Progenitor cell of endocrine pancreas (in vitro differentiated cells): ENCODE data around the gene SIL1. TPM values are rescaled to one million over a fixed set of nuclear protein-coding genes. Genes with fewer than 3 reads are reported as not detected.
"Not testable (repeated sequence)": the region's sequence is repeated elsewhere in the genome, so short reads cannot be mapped to it uniquely, and the experiment has no call there.

Experiments used
- DNase-seq: peaks from one replicate; pipeline ENCODE4 v3.0.0; 2021; ENCODE audit warnings: low spot score; ENCODE audit not compliant: unreplicated experiment
- H3K27ac Mint-ChIP-seq: 2 replicates; pipeline ENCODE4 v1.8.0; 2021; ENCODE audit warnings: mild to moderate bottlenecking, moderate library complexity, mixed read lengths
- H3K27me3 Mint-ChIP-seq: 2 replicates; pipeline ENCODE4 v1.8.0; 2021; ENCODE audit warnings: mixed read lengths
- H3K36me3 Mint-ChIP-seq: 2 replicates; pipeline ENCODE4 v1.8.0; 2022; ENCODE audit warnings: mixed read lengths; ENCODE audit not compliant: insufficient read depth
- H3K4me1 Mint-ChIP-seq: 2 replicates; pipeline ENCODE4 v1.8.0; 2021; ENCODE audit warnings: low read depth, mixed read lengths
- H3K4me3 Mint-ChIP-seq: 2 replicates; pipeline ENCODE4 v1.8.0; 2021; ENCODE audit warnings: low read depth, mild to moderate bottlenecking, moderate library complexity, mixed read lengths
- H3K9me3 Mint-ChIP-seq: 2 replicates; pipeline ENCODE4 v1.8.0; 2021; ENCODE audit warnings: low read depth, mixed read lengths
- total RNA-seq: library from RNA; stranded (reverse); gene quantifications from 2 replicates; pipeline ENCODE4 v1.2.1, GENCODE V29; 2021
- TF ChIP-seq, protein P1 (sequence below): fragments of 200-600 bp; sonication (generic); IDR thresholded peaks from one replicate; pipeline ENCODE4 v1.5.0; 2021; ENCODE audit warnings: antibody characterized with exemption, mild to moderate bottlenecking; ENCODE audit not compliant: unreplicated experiment

The SIL1 gene
- total RNA-seq, 1 donor from 2014 or later, result 26.0 TPM

DNA sequence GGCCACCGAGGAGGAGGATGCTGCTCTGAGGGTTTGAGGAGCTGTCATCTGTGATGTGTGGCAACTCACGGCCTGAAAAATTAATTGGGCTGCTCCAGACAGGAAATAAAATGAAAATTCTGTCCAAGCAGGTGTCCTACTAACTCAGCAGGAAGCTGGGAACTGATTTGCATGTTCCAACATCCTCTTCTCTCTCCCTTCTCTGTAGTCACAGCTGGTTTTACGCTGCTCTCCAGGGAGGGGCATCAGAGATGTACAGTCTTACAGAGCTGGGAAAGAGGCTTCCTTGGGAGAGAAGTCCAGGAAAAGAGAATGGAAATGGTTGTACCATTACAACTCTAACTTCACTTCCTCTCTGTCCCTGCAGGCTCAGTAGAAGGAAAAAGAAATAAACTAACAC is 24.2 kb upstream of the SIL1 start:
- DNase-seq, result no peak
- Mint-ChIP-seq H3K4me1 (no peaks in the 10 kb centered on the region), H3K9me3 (peaks cover 2% of the 10 kb centered on the region), H3K27ac (no peak overlapping the region), H3K27me3 (no peaks in the 10 kb centered on the region), H3K4me3 (no peak overlapping the region), H3K36me3 (no peaks in the 10 kb centered on the region)
- TF ChIP-seq, protein P1, sequence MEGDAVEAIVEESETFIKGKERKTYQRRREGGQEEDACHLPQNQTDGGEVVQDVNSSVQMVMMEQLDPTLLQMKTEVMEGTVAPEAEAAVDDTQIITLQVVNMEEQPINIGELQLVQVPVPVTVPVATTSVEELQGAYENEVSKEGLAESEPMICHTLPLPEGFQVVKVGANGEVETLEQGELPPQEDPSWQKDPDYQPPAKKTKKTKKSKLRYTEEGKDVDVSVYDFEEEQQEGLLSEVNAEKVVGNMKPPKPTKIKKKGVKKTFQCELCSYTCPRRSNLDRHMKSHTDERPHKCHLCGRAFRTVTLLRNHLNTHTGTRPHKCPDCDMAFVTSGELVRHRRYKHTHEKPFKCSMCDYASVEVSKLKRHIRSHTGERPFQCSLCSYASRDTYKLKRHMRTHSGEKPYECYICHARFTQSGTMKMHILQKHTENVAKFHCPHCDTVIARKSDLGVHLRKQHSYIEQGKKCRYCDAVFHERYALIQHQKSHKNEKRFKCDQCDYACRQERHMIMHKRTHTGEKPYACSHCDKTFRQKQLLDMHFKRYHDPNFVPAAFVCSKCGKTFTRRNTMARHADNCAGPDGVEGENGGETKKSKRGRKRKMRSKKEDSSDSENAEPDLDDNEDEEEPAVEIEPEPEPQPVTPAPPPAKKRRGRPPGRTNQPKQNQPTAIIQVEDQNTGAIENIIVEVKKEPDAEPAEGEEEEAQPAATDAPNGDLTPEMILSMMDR, result no peak

DNA sequence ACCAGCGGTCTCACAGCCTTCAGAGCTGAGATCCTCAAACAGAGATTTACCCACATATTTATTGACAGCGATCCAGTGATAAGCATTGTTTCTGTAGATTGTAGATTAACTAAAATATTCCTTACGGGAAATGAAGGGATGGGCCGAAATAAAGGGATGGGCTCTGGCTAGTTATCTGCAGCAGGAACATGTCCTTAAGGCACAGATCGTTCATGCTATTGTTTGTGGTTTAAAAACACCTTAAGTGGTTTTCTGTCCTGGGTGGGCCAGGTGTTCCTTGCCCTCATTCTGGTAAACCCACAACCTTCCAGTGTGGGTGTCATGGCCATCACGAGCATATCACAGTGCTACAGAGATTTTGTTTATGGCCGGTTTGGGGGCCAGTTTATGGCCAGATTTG is 19.9 kb upstream of the SIL1 start:
- not testable (repeated sequence) for H3K9me3 Mint-ChIP-seq, DNase-seq, H3K36me3 Mint-ChIP-seq, H3K4me3 Mint-ChIP-seq, H3K27ac Mint-ChIP-seq, H3K4me1 Mint-ChIP-seq, H3K27me3 Mint-ChIP-seq

DNA sequence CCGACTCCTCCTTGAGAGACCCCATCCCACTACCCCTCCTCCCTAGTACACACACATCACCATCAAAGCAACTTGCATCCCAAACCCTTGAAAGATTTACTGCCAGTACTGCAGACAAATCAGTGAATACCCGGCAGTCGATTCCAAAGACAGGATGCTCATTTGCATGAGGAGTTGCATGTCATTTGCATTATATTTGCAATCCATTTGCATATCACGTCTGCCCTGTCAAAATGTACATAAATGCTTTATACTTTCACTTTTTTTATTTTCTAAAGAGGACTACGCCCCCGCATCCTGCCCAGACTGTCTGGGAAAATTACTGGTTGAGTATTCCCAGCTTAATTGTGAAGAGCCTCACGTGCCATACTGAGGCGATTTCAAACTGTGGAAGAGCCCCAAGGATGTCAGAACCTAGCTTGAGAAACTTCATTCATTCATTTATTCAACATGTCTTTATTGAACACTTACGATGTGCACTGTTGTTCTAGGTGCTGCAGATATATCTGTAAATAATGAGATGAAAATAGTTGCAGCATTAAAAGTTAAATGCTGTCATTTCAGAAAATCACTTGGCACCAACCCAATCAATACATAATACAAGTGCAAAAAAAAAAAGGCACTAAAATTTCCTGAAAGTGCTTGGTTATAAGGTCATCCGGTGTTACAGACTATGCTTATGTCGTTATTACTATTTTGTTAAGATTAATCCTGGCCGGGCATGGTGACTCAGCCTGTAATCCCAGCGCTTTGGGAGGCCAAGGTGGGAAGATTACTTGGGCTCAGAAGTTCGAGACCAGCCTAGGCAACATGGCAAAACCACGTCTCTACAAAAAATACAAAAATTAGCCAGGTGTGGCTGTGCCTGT is 17.2 kb upstream of the SIL1 start:
- TF ChIP-seq, protein P1, result no peak
- no peak overlapping the region for H3K4me3 Mint-ChIP-seq
- no peaks in the 10 kb centered on the region for H3K36me3 Mint-ChIP-seq
- H3K27ac Mint-ChIP-seq, result no peak overlapping the region
- no peak for DNase-seq
- peaks cover 5% of the 10 kb centered on the region for H3K9me3 Mint-ChIP-seq
- no peaks in the 10 kb centered on the region for H3K27me3 Mint-ChIP-seq
- H3K4me1 Mint-ChIP-seq, result peaks cover 5% of the 10 kb centered on the region

DNA sequence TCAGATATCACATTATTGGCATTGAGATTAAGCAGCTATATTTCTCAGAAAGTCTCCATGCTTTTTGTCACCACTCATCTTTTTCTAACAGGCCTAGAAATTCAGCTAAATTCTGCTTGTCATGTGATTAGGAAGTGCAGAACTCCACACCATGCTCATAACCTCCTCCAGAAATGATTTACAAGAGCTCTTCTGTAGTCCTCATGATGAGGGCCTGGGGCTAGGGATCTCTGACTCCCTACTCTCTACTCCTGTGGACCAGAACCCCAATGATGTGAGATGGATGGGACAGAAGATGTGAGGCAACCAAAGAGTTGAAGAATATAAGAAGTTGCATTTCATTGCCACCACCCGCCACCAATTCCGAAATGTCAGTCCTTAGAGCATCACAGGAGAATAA is 16.5 kb upstream of the SIL1 start:
- Mint-ChIP-seq H3K27ac (no peak overlapping the region), H3K27me3 (no peaks in the 10 kb centered on the region), H3K4me1 (peaks cover 6% of the 10 kb centered on the region), H3K9me3 (peaks cover 5% of the 10 kb centered on the region), H3K4me3 (no peak overlapping the region), H3K36me3 (no peaks in the 10 kb centered on the region)
- DNase-seq, result no peak
- TF ChIP-seq, protein P1, result no peak

DNA sequence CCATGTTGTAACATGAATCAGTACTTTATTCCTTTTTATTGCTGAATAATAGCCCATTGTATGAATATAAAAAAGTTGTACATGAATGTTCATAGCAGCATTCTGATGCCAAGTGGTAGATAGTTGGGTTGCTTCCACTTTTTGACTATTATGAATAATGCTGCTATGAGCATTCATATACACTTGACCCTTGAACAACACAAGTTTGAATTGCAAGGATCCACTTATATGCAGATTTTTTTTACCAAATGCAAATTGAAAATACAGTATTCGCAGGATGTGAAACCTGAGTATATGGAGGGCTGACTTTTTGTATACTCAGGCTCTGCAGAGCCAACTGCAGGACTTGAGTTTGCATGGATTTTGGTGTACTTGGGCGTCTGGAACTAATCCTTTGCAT is 14.7 kb upstream of the SIL1 start:
- Mint-ChIP-seq H3K4me1 (peaks cover 6% of the 10 kb centered on the region), H3K4me3 (no peak overlapping the region), H3K27me3 (no peaks in the 10 kb centered on the region), H3K27ac (no peak overlapping the region), H3K9me3 (peaks cover 3% of the 10 kb centered on the region), H3K36me3 (no peaks in the 10 kb centered on the region)
- TF ChIP-seq, protein P1, result no peak
- DNase-seq, result no peak

DNA sequence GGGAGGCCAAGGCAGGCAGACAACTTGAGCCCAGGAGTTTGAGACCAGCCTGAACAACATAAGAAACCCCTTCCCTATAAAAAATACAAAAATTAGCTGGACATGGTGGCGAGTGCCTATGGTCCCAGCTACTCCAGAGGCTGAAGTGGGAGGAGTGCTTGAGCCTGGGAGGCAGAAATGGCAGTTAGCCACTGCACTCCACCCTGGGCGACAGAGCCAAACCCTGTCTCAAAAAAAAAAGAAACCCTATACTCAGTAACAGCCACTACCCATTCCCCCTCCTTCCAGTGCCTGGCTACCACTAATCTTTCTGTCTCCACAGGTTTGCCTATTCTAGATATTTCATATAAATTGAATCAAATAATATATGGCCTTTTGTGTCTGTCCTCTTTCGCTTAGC is 14.3 kb upstream of the SIL1 start:
- Mint-ChIP-seq H3K4me3 (no peak overlapping the region), H3K27me3 (no peaks in the 10 kb centered on the region), H3K27ac (no peak overlapping the region), H3K9me3 (peaks cover 3% of the 10 kb centered on the region), H3K36me3 (no peaks in the 10 kb centered on the region), H3K4me1 (peaks cover 6% of the 10 kb centered on the region)
- TF ChIP-seq, protein P1, result no peak
- no peak for DNase-seq
